ENCODE results near the gene MPND.

MPND gene

DNA sequence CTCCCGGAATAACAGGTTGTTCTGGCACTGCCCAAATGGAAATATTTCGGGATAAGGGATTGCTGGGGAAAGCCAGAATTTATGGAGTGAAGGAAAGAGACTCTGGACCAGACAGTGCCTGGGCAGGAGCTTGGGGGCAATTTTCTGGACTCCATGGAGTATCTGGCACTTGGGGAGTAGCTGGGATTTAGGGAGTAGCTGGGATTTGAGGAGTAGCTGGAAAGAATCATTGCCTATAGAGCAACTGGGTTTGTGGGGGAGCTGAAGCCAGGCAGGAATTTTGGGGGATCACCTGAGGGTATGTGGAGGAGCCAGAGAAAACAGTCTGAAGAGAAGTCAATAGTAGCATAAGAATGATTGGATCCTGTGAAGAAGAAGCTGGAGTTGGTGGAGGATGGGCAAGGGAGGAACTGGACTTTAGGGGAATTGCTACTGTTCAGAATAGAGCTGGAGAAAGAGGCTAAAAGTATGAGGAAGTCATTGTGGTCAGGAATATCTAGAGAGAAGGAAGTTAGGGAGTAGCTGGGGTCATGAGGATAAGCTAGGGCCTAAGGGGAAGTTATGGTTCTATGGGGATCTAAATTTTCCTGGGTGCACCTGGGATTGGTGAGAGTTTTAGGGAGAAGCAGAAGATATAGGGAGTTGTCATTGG is 24.2 kb upstream of the MPND start:
- Histone ChIP-seq H3K4me2 (no peak overlapping the region), H3K36me3 (ENCODE audit: insufficient read depth) (no peaks in the 10 kb centered on the region)

DNA sequence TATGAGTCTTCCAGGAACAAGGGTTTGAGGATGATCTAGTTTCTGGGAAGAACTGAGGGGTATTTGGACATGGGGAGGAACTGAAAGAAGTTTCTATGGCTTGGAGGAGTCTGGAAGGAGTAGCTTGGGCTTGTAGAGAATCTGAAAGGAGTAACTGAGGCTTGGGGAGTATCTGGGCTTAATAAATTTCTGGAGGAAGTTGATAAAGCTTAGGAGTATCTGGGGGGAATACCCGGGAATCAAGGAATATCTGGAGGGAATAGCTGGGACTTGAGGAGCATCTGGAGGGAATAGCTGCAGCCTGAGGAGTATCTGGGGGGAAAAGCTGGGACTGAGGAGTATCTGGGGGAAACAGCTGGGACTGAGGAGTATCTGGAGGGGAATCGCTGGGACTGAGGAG is 22.9 kb upstream of the MPND start:
- Histone ChIP-seq H3K36me3 (ENCODE audit: insufficient read depth) (no peaks in the 10 kb centered on the region), H3K4me1 (ENCODE audit: low read depth, poor library complexity, severe bottlenecking) (no peaks in the 10 kb centered on the region), H3K27ac (no peak overlapping the region), H3K27me3 (ENCODE audit: insufficient read depth, low read depth) (no peaks in the 10 kb centered on the region; the same call in 1 of the 2 replicates), H3K4me2 (no peak overlapping the region), H3K79me2 (ENCODE audit: insufficient read depth, low read depth) (no peaks in the 10 kb centered on the region), H3K9ac (no peak overlapping the region), H2AFZ (ENCODE audit: low read depth) (no peak overlapping the region), H3K4me3 (IDR thresholded peaks at IDR 0.05; ENCODE audit: insufficient read depth, low read depth, low read length) (no peak overlapping the region), H4K20me1 (ENCODE audit: insufficient read depth) (no peaks in the 10 kb centered on the region)
- TF ChIP-seq, protein P1, sequence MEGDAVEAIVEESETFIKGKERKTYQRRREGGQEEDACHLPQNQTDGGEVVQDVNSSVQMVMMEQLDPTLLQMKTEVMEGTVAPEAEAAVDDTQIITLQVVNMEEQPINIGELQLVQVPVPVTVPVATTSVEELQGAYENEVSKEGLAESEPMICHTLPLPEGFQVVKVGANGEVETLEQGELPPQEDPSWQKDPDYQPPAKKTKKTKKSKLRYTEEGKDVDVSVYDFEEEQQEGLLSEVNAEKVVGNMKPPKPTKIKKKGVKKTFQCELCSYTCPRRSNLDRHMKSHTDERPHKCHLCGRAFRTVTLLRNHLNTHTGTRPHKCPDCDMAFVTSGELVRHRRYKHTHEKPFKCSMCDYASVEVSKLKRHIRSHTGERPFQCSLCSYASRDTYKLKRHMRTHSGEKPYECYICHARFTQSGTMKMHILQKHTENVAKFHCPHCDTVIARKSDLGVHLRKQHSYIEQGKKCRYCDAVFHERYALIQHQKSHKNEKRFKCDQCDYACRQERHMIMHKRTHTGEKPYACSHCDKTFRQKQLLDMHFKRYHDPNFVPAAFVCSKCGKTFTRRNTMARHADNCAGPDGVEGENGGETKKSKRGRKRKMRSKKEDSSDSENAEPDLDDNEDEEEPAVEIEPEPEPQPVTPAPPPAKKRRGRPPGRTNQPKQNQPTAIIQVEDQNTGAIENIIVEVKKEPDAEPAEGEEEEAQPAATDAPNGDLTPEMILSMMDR (conservative IDR thresholded peaks at IDR 0.05; ENCODE audit: low read depth, low read length): no peak

More for the DNA sequence above, 24.2 kb upstream of the MPND start:
- Histone ChIP-seq H3K4me1 (ENCODE audit: low read depth, poor library complexity, severe bottlenecking) (no peaks in the 10 kb centered on the region), H2AFZ (ENCODE audit: low read depth) (no peak overlapping the region), H4K20me1 (ENCODE audit: insufficient read depth) (no peaks in the 10 kb centered on the region), H3K27ac (no peak overlapping the region), H3K27me3 (ENCODE audit: insufficient read depth, low read depth) (no peaks in the 10 kb centered on the region; the same call in 1 of the 2 replicates), H3K79me2 (ENCODE audit: insufficient read depth, low read depth) (no peaks in the 10 kb centered on the region), H3K4me3 (IDR thresholded peaks at IDR 0.05; ENCODE audit: insufficient read depth, low read depth, low read length) (no peak overlapping the region), H3K9ac (no peak overlapping the region)
- TF ChIP-seq, protein P1 (conservative IDR thresholded peaks at IDR 0.05; ENCODE audit: low read depth, low read length): no peak

DNA sequence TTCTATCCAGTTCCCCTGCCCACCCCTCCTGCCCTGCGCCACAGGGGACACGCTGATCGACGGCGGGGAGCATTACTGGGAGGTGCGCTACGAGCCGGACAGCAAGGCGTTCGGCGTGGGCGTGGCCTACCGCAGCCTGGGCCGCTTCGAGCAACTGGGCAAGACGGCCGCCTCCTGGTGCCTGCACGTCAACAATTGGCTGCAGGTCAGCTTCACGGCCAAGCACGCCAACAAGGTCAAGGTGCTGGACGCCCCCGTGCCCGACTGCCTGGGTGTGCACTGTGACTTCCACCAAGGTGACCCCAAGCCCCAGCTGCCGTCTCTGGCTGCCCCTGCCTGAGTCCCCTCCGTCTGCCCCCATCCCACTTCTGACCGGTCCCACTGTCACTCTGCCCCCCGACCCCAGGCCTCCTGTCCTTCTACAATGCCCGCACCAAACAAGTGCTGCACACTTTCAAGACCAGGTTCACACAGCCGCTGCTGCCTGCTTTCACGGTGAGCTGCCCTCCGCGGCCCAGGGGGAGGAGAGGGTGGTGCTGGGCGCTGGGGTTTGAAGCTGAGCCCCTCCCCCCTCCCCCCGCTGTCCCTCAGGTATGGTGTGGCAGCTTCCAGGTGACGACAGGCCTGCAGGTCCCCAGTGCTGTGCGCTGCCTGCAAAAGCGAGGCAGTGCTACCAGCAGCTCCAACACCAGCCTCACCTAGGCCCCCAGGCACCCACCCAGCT is 20.3 kb upstream of the MPND start:
- Histone ChIP-seq H3K27ac (no peak overlapping the region), H3K27me3 (ENCODE audit: insufficient read depth, low read depth) (no peaks in the 10 kb centered on the region), H3K4me2 (no peak overlapping the region), H3K79me2 (ENCODE audit: insufficient read depth, low read depth) (no peaks in the 10 kb centered on the region), H3K36me3 (ENCODE audit: insufficient read depth) (no peaks in the 10 kb centered on the region), H3K4me1 (ENCODE audit: low read depth, poor library complexity, severe bottlenecking) (no peaks in the 10 kb centered on the region), H4K20me1 (ENCODE audit: insufficient read depth) (no peaks in the 10 kb centered on the region), H3K4me3 (IDR thresholded peaks at IDR 0.05; ENCODE audit: insufficient read depth, low read depth, low read length) (no peak overlapping the region), H3K9ac (no peak overlapping the region), H2AFZ (ENCODE audit: low read depth) (no peak overlapping the region)
- TF ChIP-seq, protein P1 (conservative IDR thresholded peaks at IDR 0.05; ENCODE audit: low read depth, low read length): no peak

DNA sequence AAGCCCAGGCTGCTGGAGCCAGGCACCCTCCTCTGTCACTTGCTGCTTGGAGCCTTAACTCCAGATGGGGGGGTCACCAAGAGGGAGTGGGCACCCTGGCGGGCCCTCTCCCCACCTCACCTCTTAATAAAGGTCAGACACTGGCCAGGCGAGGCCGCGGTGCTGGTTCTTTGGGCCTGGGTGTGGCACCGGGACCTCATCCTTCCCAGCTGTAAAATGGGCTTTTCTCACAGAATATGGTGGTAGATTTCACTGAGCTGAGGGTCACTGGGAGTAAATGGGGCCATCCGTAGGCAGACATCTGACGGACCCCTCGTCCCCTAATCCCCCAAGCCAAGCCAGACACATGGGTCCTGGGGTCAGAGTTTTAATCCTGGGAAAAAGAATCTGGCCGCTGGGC is 19.7 kb upstream of the MPND start:
- H3K79me2 ChIP-seq (ENCODE audit: insufficient read depth, low read depth): no peaks in the 10 kb centered on the region
- H3K4me2 ChIP-seq: no peak overlapping the region
- H4K20me1 ChIP-seq (ENCODE audit: insufficient read depth): no peaks in the 10 kb centered on the region
- no peak overlapping the region for H3K4me3 ChIP-seq (IDR thresholded peaks at IDR 0.05; ENCODE audit: insufficient read depth, low read depth, low read length)
- H2AFZ ChIP-seq (ENCODE audit: low read depth): no peak overlapping the region
- H3K27ac ChIP-seq: no peak overlapping the region
- no peaks in the 10 kb centered on the region for H3K36me3 ChIP-seq (ENCODE audit: insufficient read depth)
- H3K9ac ChIP-seq: no peak overlapping the region
- H3K4me1 ChIP-seq (ENCODE audit: low read depth, poor library complexity, severe bottlenecking): no peaks in the 10 kb centered on the region
- TF ChIP-seq, protein P1 (conservative IDR thresholded peaks at IDR 0.05; ENCODE audit: low read depth, low read length): no peak
- no peaks in the 10 kb centered on the region for H3K27me3 ChIP-seq (ENCODE audit: insufficient read depth, low read depth)

All from KMS-11 (cell line).